NCI-H226 (cell line): ENCODE results near the gene AIPL1.

Source experiments
- DNase-seq: peaks from one replicate; pipeline ENCODE4 v3.0.0-alpha.2; 2015

The AIPL1 gene

DNA sequence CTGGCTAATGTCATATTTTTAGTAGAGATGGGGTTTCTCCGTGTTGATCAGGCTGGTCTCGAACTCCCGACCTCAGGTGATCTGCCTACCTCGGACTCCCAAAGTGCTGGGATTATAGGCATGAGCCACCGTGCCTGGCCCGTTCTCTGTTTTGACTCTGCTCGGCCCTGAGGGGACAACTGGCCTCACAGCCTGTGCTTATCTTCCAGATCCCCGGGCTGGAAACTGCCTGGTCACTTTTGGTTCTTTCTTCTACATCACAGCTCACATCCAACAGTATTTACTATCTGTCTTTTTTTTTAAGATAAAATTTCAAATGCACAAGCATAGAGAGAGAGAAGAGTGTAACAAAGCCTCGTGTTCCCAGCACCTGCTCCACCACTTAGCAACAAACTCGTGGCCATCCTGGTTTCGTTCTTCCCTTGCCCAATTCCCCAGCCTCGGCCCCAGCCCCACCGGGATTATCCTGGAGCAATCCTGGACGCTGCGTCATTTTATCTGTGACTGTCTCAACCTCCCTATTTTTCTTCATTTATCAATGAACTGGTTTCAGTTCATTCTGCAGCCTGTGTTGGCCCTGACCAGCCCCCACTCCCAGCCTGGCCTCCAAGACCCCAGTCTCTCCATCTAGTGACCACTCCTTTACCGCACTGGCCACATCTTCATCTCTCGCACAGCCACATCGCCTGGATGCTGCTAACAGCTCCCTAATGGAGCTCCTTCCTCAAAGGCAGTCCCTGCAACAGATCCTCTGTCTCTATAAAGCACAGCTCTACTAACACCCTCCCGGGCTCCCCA lies 30.5 kb upstream of the AIPL1 start:
- no peak for DNase-seq

DNA sequence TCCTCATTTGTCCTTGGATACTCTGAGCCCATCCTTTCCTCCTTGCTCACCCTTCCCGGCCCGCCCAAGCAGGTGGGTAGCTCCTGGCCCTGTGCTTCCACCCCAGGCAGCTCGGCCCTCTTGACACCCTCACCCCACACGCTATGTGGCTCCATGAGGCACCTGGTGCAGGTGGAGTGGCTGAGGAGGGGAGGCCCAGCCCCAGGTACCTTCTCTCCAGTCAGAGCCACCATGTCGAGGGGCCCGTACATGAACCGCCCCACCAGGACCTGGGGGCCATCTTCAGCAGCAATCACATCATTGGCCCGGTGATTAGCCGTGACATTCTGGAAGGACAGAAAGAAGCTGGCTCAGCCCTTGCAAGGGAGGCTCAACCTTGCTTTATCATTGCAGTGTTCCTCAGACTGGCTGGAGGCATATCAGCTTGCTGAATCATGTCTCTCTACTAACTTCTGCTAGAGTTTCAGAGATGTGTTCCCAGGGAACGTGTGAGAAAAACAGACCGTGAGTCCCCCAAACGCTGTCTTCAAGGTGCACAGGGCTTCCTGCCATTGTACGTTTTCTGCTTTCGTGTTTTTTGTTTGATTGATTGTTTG lies 29.6 kb upstream of the AIPL1 start:
- no peak for DNase-seq

DNA sequence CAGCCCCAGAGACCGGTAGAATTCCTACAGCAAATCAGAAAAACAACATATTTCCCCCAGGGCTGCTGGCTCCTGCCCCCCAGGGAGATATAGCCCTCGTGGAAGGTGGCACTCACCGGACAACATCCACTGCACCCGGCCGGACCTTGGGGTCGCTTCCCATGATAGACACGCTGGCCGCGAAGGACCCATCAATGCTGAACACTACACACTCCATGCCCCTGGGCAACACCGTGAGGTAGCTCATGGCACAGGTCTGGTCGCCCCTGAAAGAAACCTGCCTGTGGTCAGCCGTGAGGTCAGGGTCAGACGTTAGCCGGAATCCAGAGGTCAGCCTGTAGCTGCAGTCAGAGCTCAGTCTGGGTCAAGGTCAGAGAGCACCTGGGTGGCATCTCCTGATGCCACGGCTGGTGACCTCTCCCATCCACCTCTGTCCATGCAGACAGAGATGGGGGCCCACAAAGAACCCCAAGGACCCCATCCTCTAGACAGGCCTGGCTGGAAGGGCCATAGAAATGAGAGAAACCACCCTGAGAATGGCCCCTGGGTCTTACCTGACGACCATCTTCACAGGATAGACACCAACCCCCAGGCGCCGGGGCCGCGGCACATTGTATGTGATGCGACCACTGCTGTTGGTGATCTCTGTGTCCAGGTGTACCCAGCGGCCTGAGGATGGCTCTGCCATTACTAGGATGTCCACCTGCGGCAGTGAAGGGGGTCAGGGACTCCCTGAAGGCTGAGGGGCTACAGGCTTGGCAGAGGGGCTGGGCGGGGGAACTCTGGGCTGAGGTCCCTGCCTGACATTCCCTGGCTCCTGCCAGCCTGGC lies 28.9 kb upstream of the AIPL1 start:
- DNase-seq = no peak

DNA sequence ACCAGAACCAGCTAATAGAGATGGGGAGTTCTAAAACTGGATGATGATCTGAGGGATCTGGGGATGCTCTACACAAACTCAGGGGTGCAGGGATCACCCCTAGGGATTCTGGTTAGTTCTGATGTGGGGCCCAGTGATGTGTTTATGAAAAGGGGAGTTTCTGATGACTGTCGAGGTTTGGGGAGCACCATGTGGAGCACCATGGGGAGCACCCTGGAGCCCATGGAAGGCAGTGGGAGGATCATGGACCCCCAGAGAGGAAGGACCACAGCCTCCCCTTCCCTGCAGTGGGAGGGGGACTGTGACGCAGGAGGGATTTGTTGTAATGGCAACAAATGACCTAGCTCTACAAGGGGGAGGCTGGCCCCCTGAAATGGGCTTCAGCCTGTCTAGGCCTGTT lies 27.8 kb upstream of the AIPL1 start:
- DNase-seq = no peak

DNA sequence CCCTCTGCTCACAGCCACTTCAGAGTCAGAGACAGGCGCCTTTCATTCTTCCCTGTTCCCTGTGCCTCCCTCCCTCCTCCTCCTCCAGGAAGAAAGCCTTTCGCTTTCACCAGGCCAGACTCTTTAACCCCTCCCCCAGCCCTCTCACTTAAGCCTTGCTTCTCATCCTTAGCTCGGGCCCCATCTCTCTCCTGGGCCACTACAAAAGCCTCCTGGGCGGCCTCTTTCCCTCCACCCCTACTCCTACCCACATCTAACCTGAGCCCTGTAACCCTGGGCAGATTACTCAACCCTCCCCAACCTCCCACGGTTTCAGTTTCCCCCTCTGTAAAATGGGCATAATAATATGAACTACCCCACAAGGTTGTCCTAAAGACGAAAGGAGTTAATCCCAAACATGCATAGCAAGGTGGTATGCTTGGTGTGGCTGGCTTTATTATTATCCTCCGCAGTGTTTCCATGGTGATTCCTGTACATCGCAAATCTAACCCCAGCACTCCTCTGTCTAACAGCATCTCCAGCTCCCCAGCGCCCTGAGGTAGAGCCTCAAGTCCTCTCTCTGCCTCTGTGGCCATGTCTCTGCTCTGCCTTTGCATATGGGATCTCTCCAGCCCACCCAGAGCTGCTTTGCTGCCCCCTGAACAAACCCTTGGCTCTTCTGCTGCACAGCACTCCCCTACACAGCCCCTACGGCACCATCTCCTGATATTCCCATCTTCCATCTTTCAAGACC lies 27.0 kb upstream of the AIPL1 start:
- no peak for DNase-seq

DNA sequence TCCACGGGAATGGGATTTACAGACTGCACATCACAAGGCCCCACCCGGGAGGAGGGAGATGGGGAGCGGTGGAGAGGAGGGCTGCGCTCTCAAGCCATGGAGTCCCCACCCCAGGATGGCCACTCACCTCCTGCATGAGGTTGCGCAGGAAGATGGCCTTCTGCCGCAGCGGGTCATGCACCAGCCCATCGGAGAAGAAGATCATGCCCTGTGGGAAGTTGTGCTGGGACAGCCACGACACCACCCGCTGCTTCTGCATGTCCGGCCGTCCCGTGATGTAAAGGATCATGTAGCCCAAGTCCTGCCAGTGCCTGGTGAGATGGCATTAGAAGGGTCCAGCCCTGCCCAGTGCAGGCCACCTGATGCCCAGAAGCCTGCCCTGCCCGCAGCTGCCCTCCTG lies 26.3 kb upstream of the AIPL1 start:
- DNase-seq = no peak

DNA sequence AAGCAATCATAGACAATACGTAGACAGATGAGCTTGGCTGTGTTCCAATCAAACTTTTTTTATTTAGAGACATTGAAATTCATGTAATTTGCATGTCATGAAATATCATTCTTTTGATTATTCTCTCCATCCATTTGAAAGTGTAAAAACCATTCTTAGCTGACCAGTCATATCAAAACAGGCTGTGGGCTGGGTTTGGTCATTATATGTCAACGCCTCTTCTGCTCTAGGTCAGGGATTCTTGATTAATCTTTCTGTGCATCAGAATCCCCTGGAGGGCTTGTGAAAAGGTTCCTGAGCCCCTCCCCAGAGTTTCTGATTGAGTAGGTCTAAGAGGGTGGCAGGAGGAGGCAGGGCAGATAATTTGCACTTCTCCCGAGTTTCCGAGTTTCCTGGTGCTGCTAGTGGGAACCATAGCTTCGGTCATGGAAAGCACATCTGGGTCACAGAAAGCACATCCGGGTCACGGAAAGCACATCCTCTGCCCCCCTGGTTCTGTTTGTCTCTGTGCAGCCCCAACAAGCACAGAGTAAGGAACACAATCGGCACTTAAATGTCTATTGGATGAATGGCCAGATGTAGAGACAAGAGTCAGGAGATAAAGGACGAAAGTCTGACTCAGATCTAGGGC lies 25.7 kb upstream of the AIPL1 start:
- DNase-seq = no peak

DNA sequence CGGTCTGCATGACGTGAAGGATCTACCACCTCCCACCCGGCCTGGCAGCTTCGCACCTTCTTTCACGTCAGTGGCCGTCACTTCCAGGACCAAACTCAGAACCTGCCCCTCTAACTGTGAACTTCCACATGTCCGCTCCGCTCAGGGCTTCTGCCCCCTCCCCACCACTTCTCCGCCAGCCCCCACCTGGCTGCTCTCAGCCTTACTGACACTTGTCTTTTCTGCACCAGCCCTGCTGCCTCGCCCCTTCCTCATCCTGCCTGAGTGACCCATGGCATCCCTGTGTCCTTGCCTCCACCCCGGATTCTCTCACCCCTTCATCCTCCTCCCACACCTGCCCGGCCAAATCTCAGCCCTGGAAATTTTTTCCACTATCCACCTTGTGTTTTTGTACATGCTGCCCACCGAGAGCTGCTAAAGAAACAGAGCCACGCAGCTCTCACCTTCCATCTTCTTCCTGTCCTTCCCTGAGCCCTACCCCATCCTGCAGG lies 23.6 kb upstream of the AIPL1 start:
- DNase-seq = no peak

DNA sequence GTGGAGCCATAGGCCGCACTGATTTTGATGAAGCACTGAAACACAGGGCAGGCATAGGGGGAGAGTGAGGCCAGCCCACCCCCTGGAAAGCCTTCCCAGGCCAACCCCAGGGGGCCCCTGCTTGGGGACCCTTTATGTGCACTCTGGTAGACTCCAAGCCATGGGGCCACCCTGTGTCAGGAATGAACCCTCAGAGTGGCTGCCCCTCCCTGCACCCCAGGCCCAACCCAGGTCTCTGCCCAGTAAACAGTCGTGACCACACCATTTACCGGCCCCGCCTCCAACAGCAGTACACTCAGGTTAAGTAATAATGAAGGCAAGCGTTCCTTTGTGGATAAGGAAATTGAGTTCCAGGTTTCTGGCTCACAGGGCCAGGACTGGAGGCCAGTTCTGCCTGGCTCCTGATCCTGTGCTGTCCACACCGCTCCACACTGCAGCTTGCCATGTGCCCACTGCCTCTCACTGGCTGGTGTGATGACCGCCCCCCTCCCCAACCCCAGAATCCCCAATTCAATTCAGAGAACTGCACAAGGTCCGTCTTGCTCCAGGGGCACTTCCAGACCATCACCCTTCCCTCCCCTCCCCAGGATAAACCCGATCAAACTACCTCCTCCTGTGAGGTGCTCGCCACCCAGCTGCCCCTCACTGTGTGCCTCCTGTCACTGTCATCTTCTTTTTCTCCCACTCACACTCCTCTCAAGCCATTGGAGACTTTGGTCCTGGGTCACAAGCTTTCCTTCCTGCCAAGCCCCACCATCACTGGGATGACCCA lies 23.0 kb upstream of the AIPL1 start:
- peak; percentile 10 for DNase-seq

DNA sequence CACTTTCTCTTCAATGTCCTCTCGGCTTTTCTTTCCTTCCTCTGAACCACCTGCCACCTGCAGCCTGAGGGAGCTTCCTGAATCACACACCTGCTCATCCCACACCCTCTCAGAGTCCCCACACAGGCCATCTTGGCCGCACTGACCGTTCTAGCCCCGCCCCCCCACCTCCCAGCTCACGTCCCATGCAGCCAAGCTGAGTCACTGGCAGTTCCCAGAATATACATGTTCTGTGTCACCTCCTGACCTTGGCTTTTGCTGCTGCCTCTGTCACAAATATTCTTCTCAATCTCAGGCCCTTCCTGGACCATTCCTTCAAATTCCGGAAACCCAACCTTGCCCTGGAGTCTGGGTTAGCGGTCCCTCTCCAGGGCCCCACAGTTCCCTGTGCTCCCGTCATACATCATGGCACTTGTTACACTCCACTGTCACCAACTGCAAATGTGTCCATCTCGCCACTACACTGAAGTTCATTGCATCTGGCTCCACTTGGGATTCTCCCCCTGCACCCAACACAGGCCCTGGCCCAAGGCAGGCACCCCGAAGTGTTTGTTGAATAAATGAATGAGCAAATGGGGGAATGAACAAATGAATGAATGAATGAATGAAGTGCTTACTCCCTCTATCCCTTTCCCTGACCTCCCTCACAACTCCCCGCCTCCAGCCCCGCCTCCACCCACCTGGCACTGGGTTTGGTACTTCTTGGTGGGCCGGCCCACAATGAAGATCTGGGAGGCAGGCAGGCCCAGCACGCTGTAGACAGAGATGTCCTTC lies 22.2 kb upstream of the AIPL1 start:
- no peak for DNase-seq

DNA sequence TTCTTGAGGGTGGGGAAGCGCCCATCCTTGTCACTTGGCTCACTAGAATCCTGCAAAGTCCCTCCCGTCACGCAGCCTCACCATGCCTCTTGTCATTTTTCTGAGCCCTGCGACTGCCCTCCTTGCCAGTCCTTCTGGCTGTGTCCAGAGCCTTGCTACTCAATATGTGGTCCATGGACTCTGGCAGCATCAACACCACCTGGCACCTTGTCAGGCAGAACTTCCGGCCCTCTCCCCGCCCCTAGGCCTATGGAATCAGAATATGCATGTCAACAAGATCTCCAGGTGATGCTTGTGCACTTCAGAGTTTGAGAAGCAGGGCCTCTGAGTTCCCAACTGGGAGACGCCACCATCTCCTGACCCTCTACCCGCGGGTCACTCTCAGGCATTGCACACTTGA lies 21.4 kb upstream of the AIPL1 start:
- no peak for DNase-seq

DNA sequence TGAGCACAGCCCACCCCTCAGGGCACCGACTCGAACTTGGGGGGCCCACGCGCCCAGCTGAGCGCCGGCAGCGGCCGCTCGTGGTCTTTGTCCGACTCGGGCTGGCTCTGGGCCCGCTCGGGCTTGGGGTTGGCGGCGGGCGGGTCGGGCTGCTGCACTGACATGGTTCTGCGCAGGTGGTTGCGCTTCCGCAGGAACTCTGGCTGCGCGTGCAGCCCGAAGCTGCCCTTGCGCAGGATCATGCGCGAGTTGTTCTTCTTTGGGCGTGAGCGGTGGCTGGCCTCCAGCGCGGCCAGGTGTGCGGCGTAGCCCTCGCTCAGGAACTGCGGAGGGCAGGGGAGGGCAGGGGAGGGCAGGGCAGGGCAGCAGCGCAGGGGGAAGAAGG lies 20.4 kb upstream of the AIPL1 start:
- no peak for DNase-seq

DNA sequence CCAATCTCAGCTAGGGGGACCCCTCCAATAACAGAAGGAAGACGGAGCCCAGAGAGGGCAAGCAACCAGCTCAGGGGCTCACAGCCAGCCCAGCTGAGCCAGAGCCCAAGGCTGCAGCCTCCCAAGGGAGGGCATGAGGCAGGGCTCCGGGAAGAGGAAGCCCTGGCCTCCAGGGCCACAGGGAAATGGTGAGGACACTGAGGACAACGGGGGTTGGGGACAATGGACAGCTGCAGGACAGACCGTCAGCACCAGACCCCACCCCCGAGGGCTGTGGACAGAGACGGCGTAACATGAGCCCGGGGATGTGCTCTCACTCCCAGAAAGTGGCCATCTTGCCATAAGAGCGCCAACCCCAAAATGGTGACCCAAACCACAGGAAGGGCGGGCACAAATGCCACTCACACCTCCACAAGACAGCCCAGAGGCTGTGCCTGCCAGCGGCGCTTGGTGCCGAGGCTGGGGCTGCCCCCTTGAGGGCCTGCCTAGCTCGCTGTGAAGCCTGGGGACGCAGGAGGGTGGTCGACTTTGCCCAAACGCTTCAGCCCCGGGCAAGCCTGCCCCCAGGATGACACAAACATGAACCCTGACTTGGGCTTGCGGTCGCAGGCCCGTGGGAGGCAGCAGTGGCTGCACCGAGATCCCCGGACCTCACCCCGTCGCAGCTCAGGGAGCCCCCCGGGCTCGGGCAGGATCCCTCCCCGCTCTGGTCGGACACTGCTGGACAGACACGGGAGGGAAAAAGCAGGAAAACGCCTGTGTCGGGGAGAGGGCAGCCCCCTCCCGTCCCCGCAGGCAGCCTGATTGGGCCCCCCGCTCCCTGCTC lies 19.8 kb upstream of the AIPL1 start:
- no peak for DNase-seq

DNA sequence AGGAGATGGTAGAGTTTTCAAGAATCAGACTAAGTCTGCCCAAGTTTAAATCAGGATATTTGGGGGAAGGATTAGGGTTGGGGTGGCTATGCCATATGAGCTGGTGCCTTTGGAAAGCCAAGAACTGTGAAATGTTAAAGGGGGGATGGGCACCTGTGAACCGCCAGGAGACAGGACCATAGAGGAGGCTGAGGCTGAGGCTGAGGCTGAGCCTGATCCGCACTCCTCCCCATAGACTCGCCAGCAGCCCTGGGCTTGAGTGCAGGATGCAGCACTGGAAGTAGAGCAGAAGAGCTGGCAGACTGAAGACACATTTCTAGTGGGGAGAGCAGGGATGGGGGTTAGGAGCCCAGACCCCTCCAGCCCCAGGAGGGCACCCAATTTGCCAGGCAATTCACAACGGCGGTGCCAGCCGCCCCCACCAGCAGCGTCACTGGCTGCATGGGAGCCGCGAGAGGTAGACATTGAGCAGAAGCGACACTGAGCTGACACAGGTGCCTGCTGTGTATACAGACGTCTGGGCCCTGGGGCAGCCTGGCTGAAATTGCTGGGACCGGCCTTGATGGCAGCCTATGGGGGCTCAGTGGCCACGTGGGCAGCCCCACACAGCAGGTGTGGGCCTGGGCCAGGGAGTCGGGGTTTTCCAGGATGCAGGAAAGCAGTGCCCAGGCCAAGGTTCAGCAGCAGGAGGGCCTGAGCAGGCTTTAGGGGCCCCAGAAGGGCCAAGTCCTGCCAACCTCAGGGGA lies 18.5 kb upstream of the AIPL1 start:
- no peak for DNase-seq

DNA sequence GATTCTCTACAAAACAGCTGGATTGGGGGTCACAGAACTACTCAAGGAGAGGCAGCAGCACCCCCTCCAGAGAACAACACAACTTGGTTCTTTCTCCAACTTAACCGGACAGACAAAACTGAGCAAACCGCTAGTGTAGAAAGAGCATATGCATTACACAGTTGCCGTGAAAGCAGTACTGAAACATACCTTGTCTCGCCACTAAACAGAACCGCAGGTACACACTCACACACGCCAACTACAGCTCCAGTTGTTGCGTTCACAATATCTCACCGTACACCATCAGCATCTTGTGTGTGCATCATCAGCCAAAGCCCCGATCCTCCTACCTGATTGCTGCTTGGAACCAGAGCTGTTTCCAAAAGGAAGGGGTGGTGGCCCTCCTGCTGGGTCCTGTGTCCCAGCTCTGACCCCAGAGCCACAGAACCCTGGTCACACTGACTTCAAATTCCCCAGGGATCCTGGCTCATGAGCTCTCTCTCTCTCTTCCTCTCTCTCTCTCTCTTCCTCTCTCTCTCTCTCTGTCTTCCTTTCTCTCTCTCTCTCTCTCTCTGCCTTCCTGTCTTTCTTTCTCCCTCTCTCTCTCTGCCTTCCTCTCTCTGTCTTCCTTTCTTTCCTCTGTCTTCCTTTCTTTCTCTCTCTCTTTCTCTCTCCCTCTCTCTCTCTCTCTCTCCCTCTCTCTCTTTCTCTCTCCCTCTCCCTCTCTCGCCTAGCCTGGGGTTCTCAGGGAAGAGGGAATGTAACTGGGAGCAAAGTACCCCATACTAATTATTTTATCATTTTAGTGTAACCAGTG lies 17.7 kb upstream of the AIPL1 start:
- DNase-seq = no peak

DNA sequence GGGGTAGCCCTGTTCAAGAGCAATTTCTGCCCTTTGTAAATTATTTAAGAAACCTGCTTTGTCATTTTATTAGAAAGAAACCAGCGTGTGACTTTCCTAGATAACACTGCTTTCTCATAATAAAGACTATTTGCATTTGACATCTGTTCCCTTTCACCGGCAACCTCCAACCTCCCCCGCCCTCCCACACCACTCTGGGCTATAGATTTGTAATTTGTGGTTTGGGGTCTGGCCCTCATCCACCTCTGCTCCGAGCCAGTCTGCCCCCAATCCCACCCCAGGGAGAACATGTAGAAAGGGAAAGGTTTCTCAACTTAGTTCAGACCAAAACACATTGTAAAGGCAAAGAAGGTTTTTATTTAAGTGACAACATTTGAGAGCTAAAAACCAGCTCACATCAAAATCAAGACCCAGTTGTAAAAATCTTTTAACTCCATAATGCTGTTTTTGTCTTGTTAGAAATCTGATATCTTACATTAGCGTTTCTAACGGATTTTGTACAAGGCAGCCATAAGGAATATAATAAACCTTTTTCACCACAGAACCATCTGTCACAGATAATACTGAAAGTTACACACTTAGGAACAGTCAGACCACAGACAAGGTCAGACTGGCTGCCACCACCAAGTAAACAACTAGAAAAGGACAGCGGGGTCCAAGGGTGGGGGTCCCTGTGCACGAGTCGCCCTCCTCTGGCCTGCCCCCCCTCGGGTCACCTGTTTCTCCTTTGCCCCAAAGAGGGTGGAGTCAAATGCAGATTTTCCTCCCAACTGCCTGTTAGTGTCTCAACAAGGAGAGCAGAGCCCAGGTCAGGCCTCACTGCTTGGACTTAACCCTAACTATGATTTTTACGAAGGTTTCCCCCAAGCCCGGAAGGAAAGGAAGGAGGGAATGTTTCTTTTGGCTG lies 16.3 kb upstream of the AIPL1 start:
- DNase-seq = no peak

DNA sequence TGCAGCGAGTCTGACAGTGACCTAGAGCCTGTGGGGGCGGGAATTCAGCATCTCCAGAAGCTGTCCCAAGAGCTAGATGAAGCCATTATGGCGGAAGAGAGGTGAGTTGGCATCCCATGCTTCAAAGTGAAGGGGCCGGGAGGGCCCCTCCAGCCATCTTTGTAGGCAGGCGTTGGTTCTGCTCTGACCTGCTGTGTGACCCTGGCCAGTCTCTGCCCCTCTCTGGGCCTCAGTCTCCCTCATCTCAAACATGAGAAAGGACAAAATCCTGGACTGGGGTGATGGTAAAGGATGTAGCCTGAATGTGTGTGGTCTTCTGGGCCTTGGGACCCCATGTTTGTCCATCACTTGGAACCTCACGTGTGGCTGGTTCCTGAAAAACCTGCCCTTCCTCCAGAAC lies 14.4 kb upstream of the AIPL1 start:
- no peak for DNase-seq
